NCI-H1092 treated with DMSO at 0.1 percent for 48 hours (cell line): ENCODE data around the gene KLRG1.

Source experiments
- DNase-seq: peaks from one replicate; lab custom pipeline; 2025; lab: John Stamatoyannopoulos, UW

The KLRG1 gene

DNA sequence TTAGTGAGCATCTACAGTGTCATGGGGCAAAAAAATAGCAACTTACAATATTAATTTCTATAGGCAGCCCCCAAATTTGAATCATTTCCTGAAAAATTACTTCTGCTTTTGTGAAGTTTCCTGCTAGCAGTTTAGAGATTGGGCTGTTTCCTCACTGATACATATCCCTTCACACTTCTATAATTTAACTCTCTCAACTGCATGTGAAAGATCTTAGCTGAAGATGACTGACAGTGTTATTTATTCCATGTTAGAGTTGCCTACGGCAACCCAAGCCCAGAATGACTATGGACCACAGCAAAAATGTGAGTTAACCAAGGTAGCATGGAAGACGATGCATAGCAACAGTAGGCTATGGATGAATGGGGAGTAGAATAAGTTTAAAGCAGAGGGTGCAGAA lies at the start of gene KLRG1:
Gene KLRG1 (plus strand): TSS at position 134 of the 400 bp plus-strand sequence. CDS start 90 bp downstream, at position 224.
- DNase-seq: no peak

DNA sequence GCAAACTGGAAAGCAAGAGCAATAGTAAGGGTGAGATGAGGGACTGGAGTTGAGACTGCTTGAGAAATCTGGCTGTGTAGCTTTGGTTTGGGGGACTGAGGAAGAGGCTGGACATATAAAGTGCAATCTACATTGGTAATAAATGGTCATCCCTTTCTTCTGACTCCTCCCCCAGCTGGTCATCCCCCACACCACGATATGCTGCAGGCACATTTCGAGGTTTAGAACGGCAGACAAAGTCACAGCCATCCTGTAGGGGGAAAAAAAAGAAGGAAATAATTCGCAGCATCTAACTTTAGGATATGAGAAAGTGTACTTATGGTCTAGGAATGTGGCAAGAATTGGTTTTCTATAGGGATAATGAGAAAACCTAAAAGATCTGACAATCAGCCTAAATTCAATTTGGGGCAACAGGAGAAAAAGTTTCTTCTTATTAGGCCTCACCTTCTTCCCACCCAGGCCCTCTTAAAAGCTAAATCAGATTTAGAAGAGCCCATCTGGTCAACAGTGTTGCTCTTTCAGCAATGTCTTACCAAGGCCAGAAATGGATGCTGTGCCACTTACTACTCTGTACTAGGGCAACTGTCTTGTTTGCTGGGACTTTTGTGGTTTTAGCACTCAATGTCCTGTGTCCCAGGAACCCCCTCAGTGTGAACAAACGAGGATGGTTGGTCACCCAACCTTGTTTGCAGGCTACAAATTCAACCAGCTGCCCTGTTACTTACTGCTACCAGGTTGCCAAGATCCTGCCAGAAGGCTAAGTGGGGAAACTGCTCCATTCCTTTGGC lies 47.5 kb upstream of the KLRG1 start:
- no peak for DNase-seq

DNA sequence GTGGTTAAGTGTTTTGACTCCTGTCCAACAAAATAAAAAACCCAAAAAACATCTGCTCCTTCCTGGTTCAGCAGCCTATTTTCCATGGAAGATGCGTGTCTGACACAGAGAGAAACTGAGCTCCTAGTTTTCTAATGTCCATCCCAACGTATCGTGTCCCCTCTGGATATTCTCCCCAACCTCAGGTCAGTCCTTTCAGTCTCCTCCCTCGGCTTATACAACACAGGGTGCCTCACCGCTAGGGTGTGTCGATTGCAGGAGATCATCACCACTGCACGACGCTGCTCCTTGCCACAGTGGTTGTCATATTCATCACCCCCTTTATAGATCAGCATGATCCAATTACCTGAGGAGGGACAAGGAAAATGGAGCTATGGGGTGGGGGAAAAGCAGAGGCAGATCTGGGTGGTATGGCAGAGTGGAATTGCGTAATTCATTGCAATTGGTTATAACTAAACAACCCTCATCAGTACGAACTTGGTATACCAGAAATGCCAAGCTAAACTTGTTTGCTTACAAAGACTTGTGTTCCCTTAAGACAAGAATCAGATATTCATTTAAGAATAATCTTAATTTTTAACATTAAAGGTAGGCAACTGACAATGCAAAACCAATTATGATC lies 45.7 kb upstream of the KLRG1 start:
- DNase-seq: no peak

- DNase-seq: no peak
Observed at GRCh38 chr12:8946733-8947132, 42.6 kb upstream of the KLRG1 start.

DNA sequence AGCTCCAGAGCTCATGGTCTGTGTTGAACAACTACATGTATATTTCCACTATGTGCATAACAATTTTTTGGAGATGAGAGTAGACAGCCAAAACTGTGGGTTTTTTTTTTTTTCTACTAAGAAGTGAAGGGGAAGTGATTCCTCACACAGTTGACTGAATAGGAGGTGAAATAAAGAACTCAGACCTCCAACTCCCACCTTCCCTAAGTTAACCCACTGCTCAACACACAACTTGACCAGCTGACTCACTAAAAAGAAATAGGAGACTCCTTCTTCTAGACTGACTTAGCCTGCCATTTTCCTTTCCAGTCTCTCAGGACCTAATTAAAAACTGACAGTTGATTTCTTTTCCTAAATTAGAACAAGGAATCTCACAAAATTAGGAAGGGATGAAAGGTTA lies 41.6 kb upstream of the KLRG1 start:
- DNase-seq: no peak

GRCh38 chr12:8948701-8949341 lies 40.5 kb upstream of the KLRG1 start:
- DNase-seq: no peak

GRCh38 chr12:8949342-8950220 lies 39.8 kb upstream of the KLRG1 start, which contains the start of gene M6PR:
M6PR (minus strand) TSS chr12:8949645; CDS start chr12:8946404, 3,241 bp downstream.
- peak; percentile 99 for DNase-seq

DNA sequence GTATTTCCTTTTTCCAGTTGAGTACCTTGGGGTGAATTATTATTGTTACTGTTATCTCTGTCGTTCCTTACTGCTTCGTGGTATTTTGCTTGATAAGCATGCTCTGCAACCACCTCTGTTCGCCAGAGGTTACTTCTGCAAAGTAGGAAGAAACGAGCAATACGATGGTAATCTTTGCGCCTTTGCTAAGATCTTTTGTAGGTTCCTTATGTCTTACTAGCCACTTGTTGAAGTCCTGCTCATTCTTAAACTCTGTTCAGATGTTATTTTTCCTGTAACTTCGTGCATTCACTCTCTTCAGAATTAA lies 39.2 kb upstream of the KLRG1 start:
- peak; percentile 67 for DNase-seq

GRCh38 chr12:8950702-8951478 lies 38.5 kb upstream of the KLRG1 start:
- no peak for DNase-seq

- DNase-seq: no peak
Observed at GRCh38 chr12:8951744-8952143, 37.6 kb upstream of the KLRG1 start.

GRCh38 chr12:8953773-8954402 lies 35.5 kb upstream of the KLRG1 start:
- DNase-seq: no peak

GRCh38 chr12:8956073-8956472 lies 33.3 kb upstream of the KLRG1 start:
- no peak for DNase-seq

DNA sequence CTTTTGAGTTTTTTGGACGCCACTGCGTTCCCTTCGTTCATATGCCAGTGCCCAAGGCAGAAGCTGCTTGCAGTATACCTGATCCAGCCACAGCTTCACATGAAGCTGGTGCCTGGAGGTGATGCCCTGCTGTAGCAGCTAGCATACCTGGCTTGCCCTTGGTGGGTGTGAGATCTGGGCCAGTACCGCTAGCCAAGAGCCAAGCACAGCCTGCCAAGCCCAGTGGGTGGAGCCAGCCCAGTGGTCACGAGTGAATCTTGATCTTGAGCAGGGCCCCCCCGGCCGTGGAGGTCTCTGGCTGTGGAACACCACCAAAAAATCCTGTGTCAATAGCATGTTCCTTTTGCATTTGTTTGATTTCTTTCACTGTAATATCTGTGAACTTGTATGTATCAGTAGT lies 32.6 kb upstream of the KLRG1 start:
- no peak for DNase-seq

- no peak for DNase-seq
Observed at GRCh38 chr12:8957561-8957960, 31.8 kb upstream of the KLRG1 start.

- DNase-seq: no peak
Observed at GRCh38 chr12:8958066-8958465, 31.3 kb upstream of the KLRG1 start.

DNA sequence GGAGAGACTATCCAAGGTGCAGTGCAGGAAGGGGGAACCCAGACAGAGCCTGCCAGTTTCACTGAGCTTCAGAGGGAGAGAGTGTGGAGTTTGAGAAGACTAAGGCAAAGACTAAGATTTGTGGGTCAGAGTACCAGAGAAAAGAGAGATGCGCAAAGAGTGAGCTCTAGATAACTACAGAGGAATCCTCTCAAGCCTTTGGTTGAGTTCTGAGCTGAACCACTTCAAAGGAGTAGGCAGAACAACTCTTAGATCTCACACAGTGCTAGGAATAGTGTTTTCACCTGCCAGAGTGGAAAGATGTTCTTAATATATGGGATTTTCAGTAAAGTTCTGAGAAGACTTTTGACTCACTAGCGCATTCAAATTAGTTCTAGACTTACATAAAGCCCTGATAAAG lies 29.2 kb upstream of the KLRG1 start:
- no peak for DNase-seq

- DNase-seq: no peak
Observed at GRCh38 chr12:8968761-8969160, 20.6 kb upstream of the KLRG1 start.

- DNase-seq: no peak
Observed at GRCh38 chr12:8969861-8970411, 19.4 kb upstream of the KLRG1 start.

DNA sequence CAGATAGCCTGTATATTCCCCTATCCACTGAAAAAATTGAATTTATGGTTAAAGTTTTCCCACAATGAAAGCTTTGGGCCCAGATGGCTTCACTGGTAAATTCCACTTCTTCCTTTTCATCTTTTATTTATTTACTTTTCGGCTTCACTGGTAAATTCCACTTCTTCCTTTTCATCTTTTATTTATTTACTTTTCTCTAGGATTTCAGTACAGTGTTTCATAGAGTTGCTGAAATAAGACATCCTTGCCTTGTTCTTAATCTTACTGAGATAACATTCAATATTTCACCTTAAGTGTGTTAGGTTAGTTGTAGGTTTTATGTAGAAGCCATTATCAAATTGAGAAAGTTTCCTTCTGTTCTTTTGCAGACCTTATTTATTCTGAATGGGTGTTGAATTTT lies 18.9 kb upstream of the KLRG1 start:
- no peak for DNase-seq

GRCh38 chr12:8980137-8980536 lies 9.2 kb upstream of the KLRG1 start:
- no peak for DNase-seq
